Spinal cord (tissue), 10 donors: Measurements from ENCODE around the gene HRAS. TPM values are rescaled to one million over a fixed set of nuclear protein-coding genes. Genes with fewer than 3 reads are reported as not detected.
A peak's percentile ranks its signal among the peaks of the same experiment; 100 is the strongest.

ENCODE experiments used
- DNase-seq, 6 donors: peaks; one replicate each; pipeline versions ENCODE4 v3.0.0 to v3.0.0-alpha.2; 2013 to 2015; ENCODE audit warnings: low spot score in 6 of 6, low read depth in 4 of 6
- H3K27ac ChIP-seq: one replicate; pipeline ENCODE4 v1.5.1; 2013; ENCODE audit warnings: low read depth, low read length, control low read depth
- H3K27me3 ChIP-seq: one replicate; pipeline ENCODE4 v1.6.1; 2013; ENCODE audit warnings: low read length; ENCODE audit not compliant: control insufficient read depth, insufficient read depth
- H3K36me3 ChIP-seq: one replicate; pipeline ENCODE4 v1.6.1; 2013; ENCODE audit warnings: low read length; ENCODE audit not compliant: control insufficient read depth, insufficient read depth
- H3K4me1 ChIP-seq: one replicate; pipeline ENCODE4 v1.6.1; 2013; ENCODE audit warnings: low read length; ENCODE audit not compliant: control insufficient read depth, insufficient read depth
- H3K4me3 ChIP-seq: one replicate; pipeline ENCODE4 v1.5.1; 2013; ENCODE audit warnings: low read depth, low read length, control low read depth
- H3K9me3 ChIP-seq: one replicate; pipeline ENCODE4 v1.6.1; 2013; ENCODE audit warnings: low read length; ENCODE audit not compliant: control insufficient read depth, insufficient read depth
- WGBS: methylation state at CpG from one replicate; pipeline ENCODE4 v1.1.5; 2013; ENCODE audit warnings: missing lambda C conversion rate; ENCODE audit not compliant: insufficient coverage; 5-methylcytosine and 5-hydroxymethylcytosine counted together
- polyA plus RNA-seq, 2 donors: library from polyadenylated mRNA; unstranded; fragments of 120-200 nt; gene quantifications; one replicate each; pipeline ENCODE4 v1.2.1, GENCODE V29; 2013; ENCODE audit not compliant: insufficient read length in 2 of 2
- total RNA-seq, 2 donors: library from RNA; depleted of rRNA in 1 of 2; stranded (reverse); fragments of 120-200 nt in 1 of 2; fragments of >200 nt in 1 of 2; gene quantifications; one replicate each; pipeline versions ENCODE4 v1.2.3 to v1.2.4, GENCODE V29; 2013 to 2014
- donor health status: healthy.

Gene HRAS
- total and polyA plus RNA-seq, 4 donors, result 31.7 to 147 (median 99.3) TPM

DNA sequence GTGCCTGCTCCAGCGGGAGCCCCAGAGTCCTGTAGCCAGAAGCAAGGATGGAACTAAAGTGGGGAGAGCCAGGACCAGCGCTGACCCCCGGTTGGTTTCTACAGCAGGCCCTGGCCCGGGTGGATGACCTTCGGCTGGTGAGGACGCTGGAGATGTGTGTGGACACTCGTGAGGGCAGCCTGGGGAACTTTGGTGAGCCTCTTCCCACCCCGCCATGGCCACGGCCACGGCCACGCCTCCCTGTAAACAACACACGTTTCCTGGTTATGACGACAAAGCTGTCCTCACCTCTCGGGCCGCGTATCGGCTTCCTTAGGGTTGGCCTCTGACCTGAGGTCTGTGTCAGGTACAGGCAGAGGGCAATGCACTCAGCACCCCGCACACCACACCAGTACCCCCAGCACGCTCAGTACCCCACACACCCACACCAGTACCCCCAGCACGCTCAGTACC lies 6.1 kb upstream of the HRAS start:
- peaks cover 46% of the 10 kb centered on the region for H3K36me3 ChIP-seq
- WGBS, result 95% methylated on average over 17 of the region's 20 CpGs
- H3K27me3 ChIP-seq, result peaks cover 19% of the 10 kb centered on the region
- H3K4me1 ChIP-seq, result peaks cover 23% of the 10 kb centered on the region
- no peaks in the 10 kb centered on the region for H3K9me3 ChIP-seq
- no peak overlapping the region for H3K4me3 ChIP-seq
- no peak overlapping the region for H3K27ac ChIP-seq
- DNase-seq, result no peak

- peaks cover 22% of the 10 kb centered on the region for H3K27me3 ChIP-seq
- H3K36me3 ChIP-seq, result peaks cover 46% of the 10 kb centered on the region
- 64% methylated on average over 15 of the region's 23 CpGs for WGBS
- no peaks in the 10 kb centered on the region for H3K9me3 ChIP-seq
- no peak for DNase-seq
- H3K27ac ChIP-seq, result no peak overlapping the region
- no peak overlapping the region for H3K4me3 ChIP-seq
- peaks cover 29% of the 10 kb centered on the region for H3K4me1 ChIP-seq
Observed at GRCh38 chr11:540583-541432, 5.4 kb upstream of the HRAS start.

GRCh38 chr11:539971-540481 lies 4.7 kb upstream of the HRAS start:
- Histone ChIP-seq H3K36me3 (peaks cover 40% of the 10 kb centered on the region), H3K27me3 (peaks cover 22% of the 10 kb centered on the region), H3K27ac (no peak overlapping the region), H3K4me3 (no peak overlapping the region), H3K4me1 (peaks cover 29% of the 10 kb centered on the region), H3K9me3 (no peaks in the 10 kb centered on the region)
- 84% methylated on average over 8 of the region's 8 CpGs for WGBS
- DNase-seq, result no peak

- Histone ChIP-seq H3K36me3 (peaks cover 37% of the 10 kb centered on the region), H3K9me3 (no peaks in the 10 kb centered on the region), H3K4me3 (no peak overlapping the region), H3K27ac (no peak overlapping the region), H3K4me1 (peaks cover 41% of the 10 kb centered on the region), H3K27me3 (peaks cover 22% of the 10 kb centered on the region)
- 89% methylated on average over 17 of the region's 20 CpGs for WGBS
- DNase-seq, result no peak
Observed at GRCh38 chr11:538431-539051, 3.2 kb upstream of the HRAS start.

- Histone ChIP-seq H3K27me3 (peaks cover 22% of the 10 kb centered on the region), H3K9me3 (no peaks in the 10 kb centered on the region), H3K27ac (no peak overlapping the region), H3K36me3 (peaks cover 44% of the 10 kb centered on the region), H3K4me3 (peak overlapping the region; percentile 43), H3K4me1 (peaks cover 48% of the 10 kb centered on the region)
- DNase-seq, result no peak
- WGBS, result 36% methylated on average over 18 of the region's 19 CpGs
Observed at GRCh38 chr11:537622-538430, 2.5 kb upstream of the HRAS start.

DNA sequence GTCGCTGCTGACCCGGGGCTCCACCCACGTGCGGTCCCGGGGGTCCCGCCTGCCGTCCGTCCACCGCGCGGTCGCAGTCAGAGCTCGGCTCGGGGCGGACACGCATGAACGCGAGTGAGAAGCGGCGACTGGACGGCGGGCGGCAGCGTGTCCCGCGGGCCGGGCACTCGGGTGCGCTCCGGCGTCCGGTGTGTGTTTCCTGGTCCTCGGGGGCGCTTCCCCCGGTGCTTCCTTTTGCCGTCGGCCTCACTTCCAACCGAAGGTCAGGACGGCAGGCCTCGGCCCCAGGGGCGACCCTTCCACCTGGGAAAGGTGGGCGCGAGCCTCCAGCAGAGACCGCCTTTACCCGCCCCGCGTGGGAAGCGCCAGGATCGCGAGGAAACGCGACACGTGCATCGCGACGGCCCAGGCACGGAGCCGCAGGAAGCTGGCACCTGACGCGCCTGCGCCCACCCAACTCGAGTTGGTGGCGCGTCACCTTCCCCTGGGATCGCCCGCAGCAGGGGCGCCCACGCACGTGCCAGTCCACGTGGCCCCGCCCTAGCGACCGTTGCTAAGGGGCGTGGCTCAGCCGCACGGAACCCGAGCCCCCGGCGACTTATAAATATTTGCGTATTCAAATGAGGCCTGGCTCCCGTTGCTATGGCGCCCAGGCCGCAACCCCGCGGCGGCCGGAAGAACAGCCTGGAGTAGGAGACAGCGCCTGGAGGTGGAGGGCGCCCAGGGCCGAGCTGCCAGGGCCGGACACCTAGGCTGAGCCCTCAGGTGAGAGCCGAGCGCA lies 1.7 kb upstream of the HRAS start, which contains the start of gene LRRC56:
Gene LRRC56 (plus strand): TSS at position 687 of the 781 bp plus-strand sequence. CDS start 3,158 bp downstream, outside the sequence.
- WGBS, result 1% methylated on average over 93 of the region's 93 CpGs
- Histone ChIP-seq H3K27me3 (peaks cover 22% of the 10 kb centered on the region), H3K27ac (no peak within 1 kb of the TSS), H3K9me3 (no peaks in the 10 kb centered on the region), H3K36me3 (peaks cover 51% of the 10 kb centered on the region), H3K4me1 (peaks cover 48% of the 10 kb centered on the region), H3K4me3 (peak within 1 kb of the TSS; percentile 52)
- DNase-seq, result peak; percentile 19 to 93 (median 61)

DNA sequence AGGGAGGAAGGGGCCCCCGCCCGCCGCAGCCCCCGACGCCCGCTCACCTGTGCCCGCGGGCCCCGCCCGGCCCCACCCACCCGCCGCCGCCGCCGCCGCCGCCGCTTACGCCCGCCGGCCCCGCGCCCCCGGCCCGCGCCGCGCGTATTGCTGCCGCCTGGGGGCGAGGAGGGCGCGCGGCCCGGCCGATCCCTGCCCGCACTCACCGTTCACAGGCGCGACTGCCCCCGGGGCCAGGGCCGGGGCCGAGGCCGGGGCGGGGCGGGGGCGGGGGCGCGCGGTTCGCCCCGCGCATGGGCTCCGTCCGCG lies 212 bp downstream of the HRAS start:
- Histone ChIP-seq H3K27ac (no peak overlapping the region), H3K4me3 (peak overlapping the region; percentile 71), H3K4me1 (peaks cover 48% of the 10 kb centered on the region), H3K27me3 (peaks cover 22% of the 10 kb centered on the region), H3K9me3 (no peaks in the 10 kb centered on the region), H3K36me3 (peaks cover 49% of the 10 kb centered on the region)
- no peak for DNase-seq
- under 1% methylated on average over 56 of the region's 56 CpGs for WGBS

GRCh38 chr11:534396-535209 lies 773 bp downstream of the HRAS start:
- no peaks in the 10 kb centered on the region for H3K9me3 ChIP-seq
- 9% methylated on average over 66 of the region's 66 CpGs for WGBS
- no peak overlapping the region for H3K27ac ChIP-seq
- peaks cover 22% of the 10 kb centered on the region for H3K27me3 ChIP-seq
- peak overlapping the region; percentile 71 for H3K4me3 ChIP-seq
- H3K36me3 ChIP-seq, result peaks cover 53% of the 10 kb centered on the region
- H3K4me1 ChIP-seq, result peaks cover 48% of the 10 kb centered on the region
- DNase-seq, result no peak
